HG02938 (cell line): ENCODE data around the gene ARTN.

Experiments used
- ATAC-seq: cut with Tn5 transposase; IDR thresholded peaks from one replicate; pipeline ENCODE4 v1.9.1; 2021; ENCODE audit warnings: mild to moderate bottlenecking, moderate library complexity; ENCODE audit not compliant: unreplicated experiment

Gene ARTN

DNA sequence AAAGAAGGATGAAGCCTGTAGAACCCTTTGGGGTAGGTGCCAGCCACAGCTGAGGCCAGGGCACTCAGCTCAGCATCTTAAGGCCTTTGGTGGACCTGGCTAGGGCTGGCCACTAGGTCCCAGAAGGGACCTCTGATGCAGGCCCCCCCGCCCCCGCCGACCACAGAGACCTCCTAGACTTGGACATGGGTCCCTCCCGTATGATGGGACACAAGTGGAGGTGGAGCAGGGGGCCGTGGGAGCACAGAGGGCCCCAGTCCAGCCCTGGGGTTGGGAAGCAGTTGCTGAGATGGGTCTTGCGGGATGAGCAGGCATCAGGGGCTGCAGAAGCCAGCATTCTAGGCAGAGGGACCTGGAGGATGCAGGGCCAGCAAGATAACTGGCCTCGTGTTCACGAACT lies 48.6 kb downstream of the ARTN start:
- no peak for ATAC-seq

DNA sequence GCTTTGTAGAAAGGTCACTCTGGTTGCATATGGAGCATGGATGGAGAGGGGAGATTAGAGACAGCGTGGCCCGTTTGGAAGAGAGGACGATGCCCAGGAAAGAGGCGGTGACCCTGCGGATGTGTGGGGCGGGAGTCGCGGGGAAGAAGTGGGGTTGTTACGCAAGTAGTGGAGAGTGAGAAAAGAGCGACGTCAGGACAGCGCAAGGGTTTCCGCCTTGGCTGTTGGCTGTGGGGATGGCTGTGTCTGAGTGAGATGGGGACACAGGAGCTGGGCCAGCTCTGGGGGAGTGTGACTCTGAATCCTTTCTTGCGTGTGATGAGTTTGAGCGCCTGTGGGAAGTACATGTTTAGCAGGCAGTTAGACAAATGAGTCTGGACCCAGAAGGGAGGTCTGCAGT lies 49.2 kb downstream of the ARTN start:
- ATAC-seq = no peak

DNA sequence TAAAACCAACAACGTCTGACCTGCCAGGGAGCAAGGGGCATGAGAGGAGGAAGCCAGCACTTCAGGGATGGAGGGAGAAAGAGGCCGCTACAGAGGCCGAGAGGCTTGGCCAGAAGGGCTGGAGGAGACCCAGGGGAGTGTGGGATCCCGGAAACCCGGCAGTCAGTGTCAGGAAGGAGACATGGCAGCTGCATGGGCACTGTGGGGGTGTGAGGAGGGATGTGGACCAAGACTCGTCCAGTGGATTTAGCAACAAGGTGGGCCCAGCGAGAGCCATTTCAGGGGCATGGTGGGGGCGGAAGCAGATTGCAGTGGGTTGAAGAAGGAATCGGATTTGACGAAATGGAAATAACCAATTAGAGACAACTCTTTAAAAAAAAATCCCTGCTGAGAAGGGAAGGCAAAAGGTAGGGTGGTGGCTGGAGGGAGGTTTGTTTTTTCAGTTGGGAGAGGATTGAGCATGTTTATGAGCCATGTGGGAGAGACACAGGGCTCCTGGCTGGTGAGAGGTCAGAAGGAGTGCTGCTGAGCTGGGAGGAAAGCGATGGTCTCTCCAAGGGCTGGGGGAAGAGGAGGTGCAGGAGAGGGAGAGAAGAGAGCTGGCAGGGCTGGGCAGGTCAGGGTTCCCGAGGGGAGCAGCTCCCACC lies 49.8 kb downstream of the ARTN start:
- ATAC-seq = no peak

DNA sequence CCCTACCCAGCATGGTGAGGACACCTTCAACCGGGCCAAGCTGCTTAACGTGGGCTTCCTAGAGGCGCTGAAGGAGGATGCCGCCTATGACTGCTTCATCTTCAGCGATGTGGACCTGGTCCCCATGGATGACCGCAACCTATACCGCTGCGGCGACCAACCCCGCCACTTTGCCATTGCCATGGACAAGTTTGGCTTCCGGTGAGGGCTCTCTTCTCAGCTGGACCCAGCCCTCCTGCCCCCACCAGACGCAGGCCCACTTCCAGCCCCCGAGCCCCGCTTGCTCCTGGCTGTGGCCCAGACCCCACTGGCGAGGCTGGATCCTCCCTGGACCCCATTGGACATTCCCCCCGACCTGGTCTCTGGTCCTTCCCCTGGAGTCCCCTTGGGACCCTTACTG lies 51.3 kb downstream of the ARTN start:
- no peak for ATAC-seq

DNA sequence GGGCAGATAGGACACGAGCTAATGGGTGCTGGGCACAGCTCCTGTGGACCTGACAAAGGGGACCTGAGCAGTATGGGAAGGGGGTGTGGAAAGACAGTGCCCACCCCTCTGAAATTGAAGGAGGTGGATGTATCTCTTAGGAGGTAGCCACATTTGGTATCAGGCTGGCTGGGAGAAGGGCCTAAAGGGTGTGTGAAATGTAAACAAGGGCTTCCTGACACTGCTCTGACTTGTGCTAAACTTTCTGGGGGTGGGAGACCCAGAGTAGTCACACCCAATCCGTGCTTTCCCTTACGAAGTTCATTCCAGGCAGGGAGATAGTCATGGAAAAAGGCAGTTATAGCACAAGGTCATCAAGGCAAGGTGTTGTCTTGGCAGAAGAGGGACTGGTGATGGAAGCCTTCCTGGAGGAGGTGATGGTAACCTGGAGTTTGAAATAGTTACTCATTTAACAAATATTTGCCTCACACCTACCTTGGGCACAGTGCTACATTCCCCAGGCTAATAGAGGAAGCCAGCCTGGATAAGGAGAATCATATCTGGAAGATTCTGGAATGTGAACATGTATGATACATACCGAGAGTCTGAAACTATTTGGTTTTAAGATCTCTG lies 52.5 kb downstream of the ARTN start:
- no peak for ATAC-seq

DNA sequence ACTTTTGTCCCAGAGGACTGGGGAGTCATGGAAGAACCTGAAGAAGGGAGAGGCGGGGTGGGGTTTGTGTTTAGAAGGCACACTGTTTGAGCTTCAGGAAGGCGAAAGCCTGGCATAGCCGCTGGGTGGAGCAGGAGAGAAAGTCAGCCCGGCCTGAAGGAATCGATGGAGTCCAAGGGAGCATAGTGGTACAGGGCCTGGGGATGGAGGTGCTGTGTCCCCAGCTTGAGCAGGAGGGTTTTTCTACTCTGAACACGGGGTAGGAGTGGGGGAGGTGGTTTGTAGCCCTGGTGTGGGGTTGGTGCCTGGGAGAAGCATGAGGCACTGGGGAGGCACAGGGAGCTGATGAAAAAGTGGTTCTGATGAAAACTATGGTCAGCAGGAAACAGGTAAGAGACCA lies 53.1 kb downstream of the ARTN start:
- no peak for ATAC-seq
